Uterus (tissue), 2 donors: ENCODE results near the gene STX10.

Source experiments
- POLR2A ChIP-seq, 2 donors: fragments of 450-650 bp; IDR thresholded peaks; one replicate each; pipeline ENCODE4 v1.6.1; 2016; ENCODE audit warnings: antibody characterized with exemption in 2 of 2, mild to moderate bottlenecking in 1 of 2, moderate library complexity in 1 of 2
- TF ChIP-seq, protein P1 (sequence below), 4 experiments: fragments of 200-600 bp in 2 of 4; fragments of 450-650 bp in 2 of 4; sonication (generic) in 2 of 4; IDR thresholded peaks; one replicate each; pipeline ENCODE4 v1.5.1; 2016 to 2019; ENCODE audit warnings: antibody characterized with exemption in 4 of 4, mild to moderate bottlenecking in 2 of 4, moderate library complexity in 1 of 4

- TF ChIP-seq, protein P1, sequence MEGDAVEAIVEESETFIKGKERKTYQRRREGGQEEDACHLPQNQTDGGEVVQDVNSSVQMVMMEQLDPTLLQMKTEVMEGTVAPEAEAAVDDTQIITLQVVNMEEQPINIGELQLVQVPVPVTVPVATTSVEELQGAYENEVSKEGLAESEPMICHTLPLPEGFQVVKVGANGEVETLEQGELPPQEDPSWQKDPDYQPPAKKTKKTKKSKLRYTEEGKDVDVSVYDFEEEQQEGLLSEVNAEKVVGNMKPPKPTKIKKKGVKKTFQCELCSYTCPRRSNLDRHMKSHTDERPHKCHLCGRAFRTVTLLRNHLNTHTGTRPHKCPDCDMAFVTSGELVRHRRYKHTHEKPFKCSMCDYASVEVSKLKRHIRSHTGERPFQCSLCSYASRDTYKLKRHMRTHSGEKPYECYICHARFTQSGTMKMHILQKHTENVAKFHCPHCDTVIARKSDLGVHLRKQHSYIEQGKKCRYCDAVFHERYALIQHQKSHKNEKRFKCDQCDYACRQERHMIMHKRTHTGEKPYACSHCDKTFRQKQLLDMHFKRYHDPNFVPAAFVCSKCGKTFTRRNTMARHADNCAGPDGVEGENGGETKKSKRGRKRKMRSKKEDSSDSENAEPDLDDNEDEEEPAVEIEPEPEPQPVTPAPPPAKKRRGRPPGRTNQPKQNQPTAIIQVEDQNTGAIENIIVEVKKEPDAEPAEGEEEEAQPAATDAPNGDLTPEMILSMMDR (IDR thresholded peaks at IDR 0.05): no peak
- TF ChIP-seq POLR2A (IDR thresholded peaks at IDR 0.05): no peak
These were observed 56.1 kb downstream of the STX10 start for GRCh38 chr19:13094106-13094504.
